Hepatocyte (in vitro differentiated cells): ENCODE results near the gene NOTCH1.

Experiments used
- EZH2 ChIP-seq: fragments of 200-600 bp; sonication (generic); IDR thresholded peaks from 2 replicates; pipeline ENCODE4 v1.6.1; 2016; ENCODE audit warnings: antibody characterized with exemption, mild to moderate bottlenecking, borderline replicate concordance
- EZH2phosphoT487 ChIP-seq: fragments of 200-600 bp; sonication (generic); IDR thresholded peaks from one replicate; pipeline ENCODE4 v1.6.1; 2018; ENCODE audit warnings: antibody characterized with exemption, mild to moderate bottlenecking, low read depth, moderate library complexity; ENCODE audit not compliant: unreplicated experiment, severe bottlenecking
- TF ChIP-seq, protein P1 (sequence below): fragments of 200-600 bp; sonication (generic); IDR thresholded peaks from 2 replicates; pipeline ENCODE4 v1.5.1; 2016; ENCODE audit warnings: antibody characterized with exemption, mild to moderate bottlenecking; ENCODE audit not compliant: poor library complexity

DNA sequence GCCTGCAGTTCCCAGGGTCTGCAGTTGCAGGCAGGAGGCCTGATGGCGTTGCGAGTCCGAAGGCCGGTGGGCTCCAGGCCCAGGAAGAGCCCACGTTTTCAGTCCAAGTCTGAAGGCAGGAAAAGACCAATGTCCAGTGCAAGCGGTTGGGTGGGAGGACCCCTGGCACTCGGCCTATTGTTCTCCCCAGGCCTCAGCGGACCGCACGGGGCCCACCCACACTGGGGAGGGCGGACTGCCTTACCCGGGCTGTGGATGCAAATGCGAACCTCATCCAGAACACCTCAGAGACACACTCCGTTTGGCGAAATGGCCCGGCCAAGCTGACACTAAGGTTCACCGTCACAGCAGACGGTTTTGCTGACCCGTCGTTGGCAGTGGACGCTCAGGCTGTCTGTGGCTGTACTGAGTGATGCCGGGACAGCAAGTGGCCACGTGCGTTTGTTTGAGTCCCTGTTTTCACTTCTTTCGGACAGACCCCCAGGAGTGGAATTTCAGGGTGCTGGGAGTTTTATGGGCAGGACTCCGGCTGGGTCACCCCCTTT lies 52.8 kb downstream of the NOTCH1 start:
- TF ChIP-seq, protein P1, sequence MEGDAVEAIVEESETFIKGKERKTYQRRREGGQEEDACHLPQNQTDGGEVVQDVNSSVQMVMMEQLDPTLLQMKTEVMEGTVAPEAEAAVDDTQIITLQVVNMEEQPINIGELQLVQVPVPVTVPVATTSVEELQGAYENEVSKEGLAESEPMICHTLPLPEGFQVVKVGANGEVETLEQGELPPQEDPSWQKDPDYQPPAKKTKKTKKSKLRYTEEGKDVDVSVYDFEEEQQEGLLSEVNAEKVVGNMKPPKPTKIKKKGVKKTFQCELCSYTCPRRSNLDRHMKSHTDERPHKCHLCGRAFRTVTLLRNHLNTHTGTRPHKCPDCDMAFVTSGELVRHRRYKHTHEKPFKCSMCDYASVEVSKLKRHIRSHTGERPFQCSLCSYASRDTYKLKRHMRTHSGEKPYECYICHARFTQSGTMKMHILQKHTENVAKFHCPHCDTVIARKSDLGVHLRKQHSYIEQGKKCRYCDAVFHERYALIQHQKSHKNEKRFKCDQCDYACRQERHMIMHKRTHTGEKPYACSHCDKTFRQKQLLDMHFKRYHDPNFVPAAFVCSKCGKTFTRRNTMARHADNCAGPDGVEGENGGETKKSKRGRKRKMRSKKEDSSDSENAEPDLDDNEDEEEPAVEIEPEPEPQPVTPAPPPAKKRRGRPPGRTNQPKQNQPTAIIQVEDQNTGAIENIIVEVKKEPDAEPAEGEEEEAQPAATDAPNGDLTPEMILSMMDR = no peak
- TF ChIP-seq EZH2 (no peak), EZH2phosphoT487 (no peak)
